Mucosa of rectum (tissue), 2 donors: ENCODE data around the gene CPNE5.
"Not testable (repeated sequence)": the region's sequence is repeated elsewhere in the genome, so short reads cannot be mapped to it uniquely, and the experiment has no call there.

Experiments used
- H3K27ac ChIP-seq, 2 donors: one replicate each; pipeline ENCODE4 v1.7.0; 2013; ENCODE audit warnings: inconsistent platforms in 2 of 2, low read depth in 2 of 2, low read length in 2 of 2
- H3K27me3 ChIP-seq, 2 donors: one replicate each; pipeline ENCODE4 v1.7.0; 2013; ENCODE audit warnings: low read length in 2 of 2; ENCODE audit not compliant: control insufficient read depth in 2 of 2, insufficient read depth in 2 of 2
- H3K36me3 ChIP-seq, 2 donors: one replicate each; pipeline ENCODE4 v1.7.0; 2013; ENCODE audit warnings: low read length in 2 of 2; ENCODE audit not compliant: control insufficient read depth in 2 of 2, insufficient read depth in 2 of 2
- H3K4me1 ChIP-seq, 2 donors: one replicate each; pipeline ENCODE4 v1.7.0; 2013; ENCODE audit warnings: low read length in 2 of 2, mild to moderate bottlenecking in 1 of 2; ENCODE audit not compliant: control insufficient read depth in 2 of 2, insufficient read depth in 2 of 2
- H3K4me3 ChIP-seq, 2 donors: one replicate each; pipeline ENCODE4 v1.7.0; 2013; ENCODE audit warnings: low read length in 2 of 2
- H3K9ac ChIP-seq, 2 donors: one replicate each; pipeline ENCODE4 v1.7.0; 2013; ENCODE audit warnings: low read length in 2 of 2, low read depth in 1 of 2, mild to moderate bottlenecking in 1 of 2
- H3K9me3 ChIP-seq, 2 donors: one replicate each; pipeline ENCODE4 v1.7.0; 2013; ENCODE audit warnings: low read length in 2 of 2; ENCODE audit not compliant: control insufficient read depth in 2 of 2
- donor health status: healthy.
- donor health status: Normal muscosa, but diverticular disease.

Gene CPNE5

GRCh38 chr6:36727505-36728021, 111.7 kb downstream of the CPNE5 start:
- H3K9me3 ChIP-seq: no peaks in the 10 kb centered on the region
- no peaks in the 10 kb centered on the region for H3K4me1 ChIP-seq
- H3K36me3 ChIP-seq: no peaks in the 10 kb centered on the region
- H3K27me3 ChIP-seq: no peaks in the 10 kb centered on the region
- H3K9ac ChIP-seq: no peak overlapping the region
- no peak overlapping the region for H3K27ac ChIP-seq
- H3K4me3 ChIP-seq: no peak overlapping the region

- Histone ChIP-seq H3K27ac (no peak overlapping the region), H3K9me3 (no peaks in the 10 kb centered on the region), H3K4me1 (no peaks in the 10 kb centered on the region), H3K27me3 (no peaks in the 10 kb centered on the region), H3K4me3 (no peak overlapping the region), H3K36me3 (no peaks in the 10 kb centered on the region), H3K9ac (no peak overlapping the region)
Measured at GRCh38 chr6:36725581-36725980, 113.7 kb downstream of the CPNE5 start.

GRCh38 chr6:36724514-36725390, 114.5 kb downstream of the CPNE5 start:
- Histone ChIP-seq H3K4me3 (no peak overlapping the region), H3K9ac (no peak overlapping the region), H3K9me3 (no peaks in the 10 kb centered on the region), H3K36me3 (no peaks in the 10 kb centered on the region), H3K27ac (no peak overlapping the region), H3K27me3 (no peaks in the 10 kb centered on the region), H3K4me1 (no peaks in the 10 kb centered on the region)

- H3K9ac ChIP-seq, H3K27me3 ChIP-seq, H3K4me3 ChIP-seq, H3K36me3 ChIP-seq, H3K4me1 ChIP-seq, H3K9me3 ChIP-seq, H3K27ac ChIP-seq: not testable (repeated sequence)
Measured at GRCh38 chr6:36723992-36724391, 115.3 kb downstream of the CPNE5 start.

- no peaks in the 10 kb centered on the region for H3K36me3 ChIP-seq
- no peaks in the 10 kb centered on the region for H3K4me1 ChIP-seq
- H3K4me3 ChIP-seq: no peak overlapping the region
- no peaks in the 10 kb centered on the region for H3K9me3 ChIP-seq
- no peaks in the 10 kb centered on the region for H3K27me3 ChIP-seq
- no peak overlapping the region for H3K9ac ChIP-seq
- no peak overlapping the region for H3K27ac ChIP-seq
Measured at GRCh38 chr6:36722879-36723278, 116.4 kb downstream of the CPNE5 start.

GRCh38 chr6:36722365-36722764, 116.9 kb downstream of the CPNE5 start:
- H3K9ac ChIP-seq: no peak overlapping the region
- H3K4me3 ChIP-seq: no peak overlapping the region
- no peak overlapping the region for H3K27ac ChIP-seq
- H3K27me3 ChIP-seq: no peaks in the 10 kb centered on the region
- H3K9me3 ChIP-seq: no peaks in the 10 kb centered on the region
- no peaks in the 10 kb centered on the region for H3K4me1 ChIP-seq
- no peaks in the 10 kb centered on the region for H3K36me3 ChIP-seq

- Histone ChIP-seq H3K27me3 (no peaks in the 10 kb centered on the region), H3K9me3 (no peaks in the 10 kb centered on the region), H3K36me3 (no peaks in the 10 kb centered on the region), H3K4me1 (peaks cover 6 to 7% of the 10 kb centered on the region in 2 donors), H3K27ac (no peak overlapping the region), H3K9ac (no peak overlapping the region), H3K4me3 (no peak overlapping the region)
Measured at GRCh38 chr6:36721369-36722140, 117.7 kb downstream of the CPNE5 start.

GRCh38 chr6:36720251-36721141, 118.7 kb downstream of the CPNE5 start:
- Histone ChIP-seq H3K36me3 (no peaks in the 10 kb centered on the region), H3K4me1 (peaks cover 6 to 10% of the 10 kb centered on the region in 2 donors), H3K27me3 (no peaks in the 10 kb centered on the region), H3K9me3 (no peaks in the 10 kb centered on the region), H3K4me3 (no peak overlapping the region), H3K9ac (no peak overlapping the region), H3K27ac (no peak overlapping the region)

- no peak overlapping the region for H3K4me3 ChIP-seq
- no peaks in the 10 kb centered on the region for H3K9me3 ChIP-seq
- H3K9ac ChIP-seq: no peak overlapping the region
- H3K27me3 ChIP-seq: no peaks in the 10 kb centered on the region
- no peak overlapping the region for H3K27ac ChIP-seq
- no peaks in the 10 kb centered on the region for H3K36me3 ChIP-seq
- peaks cover 6 to 10% of the 10 kb centered on the region in 2 donors for H3K4me1 ChIP-seq
Measured at GRCh38 chr6:36719126-36719525, 120.1 kb downstream of the CPNE5 start.
